Epidermal melanocyte (primary cell): Measurements from ENCODE around the gene DLG3.
"Not testable (repeated sequence)": the region's sequence is repeated elsewhere in the genome, so short reads cannot be mapped to it uniquely, and the experiment has no call there.

ENCODE experiments used
- DNase-seq: peaks from one replicate; pipeline ENCODE4 v3.0.0; 2011; ENCODE audit warnings: low spot score; ENCODE audit not compliant: insufficient read length

The DLG3 gene

GRCh38 chrX:70515692-70516091 is 71.1 kb downstream of the DLG3 start:
- DNase-seq = not testable (repeated sequence)

GRCh38 chrX:70525733-70526132 is 81.1 kb downstream of the DLG3 start:
- DNase-seq = no peak

- DNase-seq = no peak
Observed at GRCh38 chrX:70527053-70527452, 82.4 kb downstream of the DLG3 start.

GRCh38 chrX:70527610-70528345 is 83.1 kb downstream of the DLG3 start:
- no peak for DNase-seq

GRCh38 chrX:70535198-70535597 is 90.6 kb downstream of the DLG3 start:
- DNase-seq = no peak

GRCh38 chrX:70549429-70549828 is 104.8 kb downstream of the DLG3 start:
- no peak for DNase-seq

GRCh38 chrX:70552130-70552704 is 107.6 kb downstream of the DLG3 start:
- no peak for DNase-seq

GRCh38 chrX:70553516-70553915 is 108.9 kb downstream of the DLG3 start:
- DNase-seq = no peak

- DNase-seq = no peak
Observed at GRCh38 chrX:70554081-70554480, 109.4 kb downstream of the DLG3 start.

GRCh38 chrX:70554523-70554922 is 109.9 kb downstream of the DLG3 start:
- DNase-seq = no peak

- no peak for DNase-seq
Observed at GRCh38 chrX:70554948-70555347, 110.3 kb downstream of the DLG3 start.
